ENCODE results near the gene NHEJ1. TPM values are rescaled to one million over a fixed set of nuclear protein-coding genes. Genes with fewer than 3 reads are reported as not detected.
A peak's percentile ranks its signal among the peaks of the same experiment; 100 is the strongest.

Gene NHEJ1
- total and polyA plus RNA-seq, 2 of the 13 experiments (the other 11 are each of a cell fraction or from before 2014, with no cell fraction given) = 30.0 to 30.7 TPM

DNA sequence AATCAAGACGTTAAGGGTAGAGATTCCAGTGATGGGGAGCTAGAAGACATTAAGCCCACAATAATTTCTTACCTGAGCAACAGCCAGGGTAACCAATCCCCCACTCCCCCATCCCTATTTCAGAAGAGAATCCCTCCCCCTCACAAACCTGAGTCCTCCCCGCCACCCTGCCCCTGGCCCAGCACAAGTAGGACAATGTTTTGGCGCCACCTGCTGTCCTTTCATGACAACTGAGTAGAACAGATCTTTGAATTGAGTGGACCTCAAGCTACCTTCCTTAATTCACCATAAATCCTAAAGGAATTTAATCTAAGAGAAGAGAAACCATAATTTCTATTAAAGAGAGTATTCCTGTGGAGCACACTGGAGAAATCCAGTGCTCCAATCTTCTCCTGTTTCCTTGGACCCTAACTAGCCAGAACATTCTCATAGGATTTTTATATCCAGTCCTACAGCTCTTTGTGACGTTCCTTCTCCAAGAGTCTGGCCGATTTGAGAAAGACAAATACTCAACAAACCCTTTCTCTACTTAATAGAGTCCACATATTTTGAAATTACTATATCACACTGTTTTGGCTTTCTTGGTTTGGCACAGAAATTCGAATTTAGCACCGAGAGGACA, 41.1 kb downstream of the NHEJ1 start (continued):
- TF ChIP-seq, protein P1, sequence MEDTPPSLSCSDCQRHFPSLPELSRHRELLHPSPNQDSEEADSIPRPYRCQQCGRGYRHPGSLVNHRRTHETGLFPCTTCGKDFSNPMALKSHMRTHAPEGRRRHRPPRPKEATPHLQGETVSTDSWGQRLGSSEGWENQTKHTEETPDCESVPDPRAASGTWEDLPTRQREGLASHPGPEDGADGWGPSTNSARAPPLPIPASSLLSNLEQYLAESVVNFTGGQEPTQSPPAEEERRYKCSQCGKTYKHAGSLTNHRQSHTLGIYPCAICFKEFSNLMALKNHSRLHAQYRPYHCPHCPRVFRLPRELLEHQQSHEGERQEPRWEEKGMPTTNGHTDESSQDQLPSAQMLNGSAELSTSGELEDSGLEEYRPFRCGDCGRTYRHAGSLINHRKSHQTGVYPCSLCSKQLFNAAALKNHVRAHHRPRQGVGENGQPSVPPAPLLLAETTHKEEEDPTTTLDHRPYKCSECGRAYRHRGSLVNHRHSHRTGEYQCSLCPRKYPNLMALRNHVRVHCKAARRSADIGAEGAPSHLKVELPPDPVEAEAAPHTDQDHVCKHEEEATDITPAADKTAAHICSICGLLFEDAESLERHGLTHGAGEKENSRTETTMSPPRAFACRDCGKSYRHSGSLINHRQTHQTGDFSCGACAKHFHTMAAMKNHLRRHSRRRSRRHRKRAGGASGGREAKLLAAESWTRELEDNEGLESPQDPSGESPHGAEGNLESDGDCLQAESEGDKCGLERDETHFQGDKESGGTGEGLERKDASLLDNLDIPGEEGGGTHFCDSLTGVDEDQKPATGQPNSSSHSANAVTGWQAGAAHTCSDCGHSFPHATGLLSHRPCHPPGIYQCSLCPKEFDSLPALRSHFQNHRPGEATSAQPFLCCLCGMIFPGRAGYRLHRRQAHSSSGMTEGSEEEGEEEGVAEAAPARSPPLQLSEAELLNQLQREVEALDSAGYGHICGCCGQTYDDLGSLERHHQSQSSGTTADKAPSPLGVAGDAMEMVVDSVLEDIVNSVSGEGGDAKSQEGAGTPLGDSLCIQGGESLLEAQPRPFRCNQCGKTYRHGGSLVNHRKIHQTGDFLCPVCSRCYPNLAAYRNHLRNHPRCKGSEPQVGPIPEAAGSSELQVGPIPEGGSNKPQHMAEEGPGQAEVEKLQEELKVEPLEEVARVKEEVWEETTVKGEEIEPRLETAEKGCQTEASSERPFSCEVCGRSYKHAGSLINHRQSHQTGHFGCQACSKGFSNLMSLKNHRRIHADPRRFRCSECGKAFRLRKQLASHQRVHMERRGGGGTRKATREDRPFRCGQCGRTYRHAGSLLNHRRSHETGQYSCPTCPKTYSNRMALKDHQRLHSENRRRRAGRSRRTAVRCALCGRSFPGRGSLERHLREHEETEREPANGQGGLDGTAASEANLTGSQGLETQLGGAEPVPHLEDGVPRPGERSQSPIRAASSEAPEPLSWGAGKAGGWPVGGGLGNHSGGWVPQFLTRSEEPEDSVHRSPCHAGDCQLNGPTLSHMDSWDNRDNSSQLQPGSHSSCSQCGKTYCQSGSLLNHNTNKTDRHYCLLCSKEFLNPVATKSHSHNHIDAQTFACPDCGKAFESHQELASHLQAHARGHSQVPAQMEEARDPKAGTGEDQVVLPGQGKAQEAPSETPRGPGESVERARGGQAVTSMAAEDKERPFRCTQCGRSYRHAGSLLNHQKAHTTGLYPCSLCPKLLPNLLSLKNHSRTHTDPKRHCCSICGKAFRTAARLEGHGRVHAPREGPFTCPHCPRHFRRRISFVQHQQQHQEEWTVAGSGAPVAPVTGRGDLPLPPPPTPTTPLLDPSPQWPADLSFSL (CRISPR knock-in tag; IDR thresholded peaks at IDR 0.05) = no peak
- TF ChIP-seq MAZ (IDR thresholded peaks at IDR 0.05; ENCODE audit: borderline replicate concordance, low read depth, low read length) (peak; percentile 38; the same call in 1 of the 2 replicates), MAZ (CRISPR knock-in tag; IDR thresholded peaks at IDR 0.05; ENCODE audit: low read depth) (no peak), KLF12 (CRISPR knock-in tag; IDR thresholded peaks at IDR 0.05; ENCODE audit: borderline replicate concordance) (no peak), GPN1 (CRISPR knock-in tag; IDR thresholded peaks at IDR 0.05; ENCODE audit: borderline replicate concordance) (no peak), KLF16 (CRISPR knock-in tag; IDR thresholded peaks at IDR 0.05) (0 out of 4 replicates have a peak, but pooled peaks of 1 of the 2 experiments have one; percentile 33), EZH2 (conservative IDR thresholded peaks at IDR 0.05; ENCODE audit: low read depth, low read length) (no peak), CEBPB (IDR thresholded peaks at IDR 0.05; ENCODE audit: borderline replicate concordance, low read depth, low read length) (no peak), GATA4 (IDR thresholded peaks at IDR 0.05; ENCODE audit: borderline replicate concordance, low read depth) (no peak), ZNF263 (CRISPR knock-in tag; IDR thresholded peaks at IDR 0.05) (peak; percentile 91), XRCC5 (optimal IDR thresholded peaks at IDR 0.05; ENCODE audit: low read length) (no peak), RNF2 (conservative IDR thresholded peaks at IDR 0.05; ENCODE audit: low read depth) (no peak), MYC (CRISPR knock-in tag; IDR thresholded peaks at IDR 0.05; ENCODE audit: borderline replicate concordance) (no peak), CCDC6 (CRISPR knock-in tag; IDR thresholded peaks at IDR 0.05) (0 out of 2 replicates have a peak, but pooled peaks have one; percentile 30), SNAPC2 (CRISPR knock-in tag; IDR thresholded peaks at IDR 0.05) (no peak), SAFB2 (CRISPR knock-in tag; IDR thresholded peaks at IDR 0.05; ENCODE audit: borderline replicate concordance, low read depth) (no peak), FOXK1 (CRISPR knock-in tag; IDR thresholded peaks at IDR 0.05; ENCODE audit: borderline replicate concordance, low read depth) (no peak), RXRB (CRISPR knock-in tag; IDR thresholded peaks at IDR 0.05; ENCODE audit: borderline replicate concordance) (no peak), ZNF329 (CRISPR knock-in tag; IDR thresholded peaks at IDR 0.05; ENCODE audit: low read depth) (no peak), ZNF782 (CRISPR knock-in tag; IDR thresholded peaks at IDR 0.05; ENCODE audit: borderline replicate concordance) (no peak)
- TF ChIP-seq, protein P2, sequence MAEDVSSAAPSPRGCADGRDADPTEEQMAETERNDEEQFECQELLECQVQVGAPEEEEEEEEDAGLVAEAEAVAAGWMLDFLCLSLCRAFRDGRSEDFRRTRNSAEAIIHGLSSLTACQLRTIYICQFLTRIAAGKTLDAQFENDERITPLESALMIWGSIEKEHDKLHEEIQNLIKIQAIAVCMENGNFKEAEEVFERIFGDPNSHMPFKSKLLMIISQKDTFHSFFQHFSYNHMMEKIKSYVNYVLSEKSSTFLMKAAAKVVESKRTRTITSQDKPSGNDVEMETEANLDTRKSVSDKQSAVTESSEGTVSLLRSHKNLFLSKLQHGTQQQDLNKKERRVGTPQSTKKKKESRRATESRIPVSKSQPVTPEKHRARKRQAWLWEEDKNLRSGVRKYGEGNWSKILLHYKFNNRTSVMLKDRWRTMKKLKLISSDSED (CRISPR knock-in tag; IDR thresholded peaks at IDR 0.05) = no peak

Data from HepG2 (cell line).